ENCODE measurements around the gene ESRRA.

DNA sequence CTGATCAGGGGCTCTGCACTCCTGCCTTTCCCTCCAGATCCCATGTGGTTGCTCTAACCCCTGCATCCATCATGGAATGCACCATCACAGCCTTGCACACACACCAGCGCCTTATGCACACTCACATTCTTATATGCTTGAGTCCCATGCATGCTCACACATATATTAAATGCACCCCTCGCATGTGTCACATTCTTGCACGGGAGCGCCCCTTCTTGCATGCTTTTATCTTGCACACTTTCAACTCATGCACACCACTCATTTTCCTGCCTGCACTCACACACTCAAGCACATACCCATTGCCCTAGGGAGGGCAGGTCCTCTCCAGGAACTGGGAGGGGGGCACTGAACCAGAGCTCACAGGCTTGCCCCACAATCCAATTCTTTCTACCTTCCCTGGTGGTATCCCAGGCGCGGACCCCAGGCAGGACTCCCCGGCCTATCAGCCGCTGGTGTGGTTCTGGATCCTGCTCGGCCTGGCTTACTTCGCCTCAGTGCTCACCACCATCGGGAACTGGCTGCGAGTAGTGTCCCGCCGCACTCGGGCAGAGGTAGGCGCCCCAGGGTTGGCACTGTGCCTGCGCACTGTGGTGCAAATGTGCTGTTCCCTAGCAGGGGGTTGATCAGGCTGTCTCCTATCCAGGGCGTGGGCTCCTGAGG is 7.5 kb upstream of the ESRRA start:
- TF ChIP-seq, protein P1, sequence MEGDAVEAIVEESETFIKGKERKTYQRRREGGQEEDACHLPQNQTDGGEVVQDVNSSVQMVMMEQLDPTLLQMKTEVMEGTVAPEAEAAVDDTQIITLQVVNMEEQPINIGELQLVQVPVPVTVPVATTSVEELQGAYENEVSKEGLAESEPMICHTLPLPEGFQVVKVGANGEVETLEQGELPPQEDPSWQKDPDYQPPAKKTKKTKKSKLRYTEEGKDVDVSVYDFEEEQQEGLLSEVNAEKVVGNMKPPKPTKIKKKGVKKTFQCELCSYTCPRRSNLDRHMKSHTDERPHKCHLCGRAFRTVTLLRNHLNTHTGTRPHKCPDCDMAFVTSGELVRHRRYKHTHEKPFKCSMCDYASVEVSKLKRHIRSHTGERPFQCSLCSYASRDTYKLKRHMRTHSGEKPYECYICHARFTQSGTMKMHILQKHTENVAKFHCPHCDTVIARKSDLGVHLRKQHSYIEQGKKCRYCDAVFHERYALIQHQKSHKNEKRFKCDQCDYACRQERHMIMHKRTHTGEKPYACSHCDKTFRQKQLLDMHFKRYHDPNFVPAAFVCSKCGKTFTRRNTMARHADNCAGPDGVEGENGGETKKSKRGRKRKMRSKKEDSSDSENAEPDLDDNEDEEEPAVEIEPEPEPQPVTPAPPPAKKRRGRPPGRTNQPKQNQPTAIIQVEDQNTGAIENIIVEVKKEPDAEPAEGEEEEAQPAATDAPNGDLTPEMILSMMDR (conservative IDR thresholded peaks at IDR 0.05; ENCODE audit: low read length), result no peak
- no peak for TF ChIP-seq EZH2phosphoT487 (IDR thresholded peaks at IDR 0.05; ENCODE audit: borderline replicate concordance, low read depth, low read length)

All from OCI-LY7 (cell line).